GM20000 (cell line): ENCODE results near the gene PREPL.
"Not testable (repeated sequence)": the region's sequence is repeated elsewhere in the genome, so short reads cannot be mapped to it uniquely, and the experiment has no call there.

Experiments used
- DNase-seq: peaks from one replicate; pipeline ENCODE4 v3.0.0; 2012; ENCODE audit warnings: low spot score
- CTCF ChIP-seq: IDR thresholded peaks from 2 replicates; pipeline ENCODE4 v1.5.1; 2012; ENCODE audit warnings: mild to moderate bottlenecking, control low read depth; ENCODE audit errors: extremely low read depth, missing control alignments

PREPL gene

GRCh38 chr2:44361330-44362206, at the start of gene PREPL, which contains the start of gene CAMKMT:
PREPL (minus strand) TSS chr2:44361494; CDS start chr2:44346342, 15,152 bp downstream.
CAMKMT (plus strand) TSS chr2:44361947.
- DNase-seq = peak; percentile 95
- no peak for TF ChIP-seq CTCF

- TF ChIP-seq CTCF = no peak
- no peak for DNase-seq
These were observed 37.1 kb upstream of the PREPL start for GRCh38 chr2:44398243-44398897.

DNA sequence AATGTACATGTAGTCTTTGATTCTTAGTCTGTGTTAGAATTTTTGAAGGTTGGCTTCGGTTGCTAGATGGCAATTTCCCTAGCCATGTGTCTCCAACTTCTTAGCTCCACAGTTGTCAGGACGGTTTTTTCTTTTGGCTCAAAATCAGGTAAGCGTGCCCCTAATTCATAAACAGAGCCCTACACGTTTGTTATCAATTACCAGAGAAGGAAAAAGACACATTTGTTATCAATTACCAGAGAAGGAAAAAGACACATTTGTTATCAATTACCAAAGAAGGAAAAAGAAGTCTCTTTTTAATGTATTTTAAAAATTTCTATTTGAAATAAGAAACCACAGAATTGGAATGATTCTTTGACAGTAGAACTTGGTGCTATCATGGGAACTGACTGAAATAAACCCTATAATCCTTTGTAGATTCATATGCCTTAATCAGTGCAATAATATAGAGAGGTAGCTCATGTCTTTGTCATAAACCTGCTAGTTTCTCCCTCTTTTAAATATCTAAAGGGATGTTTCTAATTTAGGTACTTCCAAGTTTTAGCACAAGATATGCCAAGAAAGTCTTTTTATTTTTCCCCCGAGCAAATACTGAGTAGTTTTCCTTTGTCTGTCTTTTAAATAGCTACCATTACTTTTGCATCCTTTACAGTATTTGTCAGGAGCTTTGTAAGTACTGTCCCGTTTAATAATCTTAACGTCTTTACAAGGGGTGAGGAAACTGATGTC, 36.3 kb upstream of the PREPL start:
- no peak for TF ChIP-seq CTCF
- no peak for DNase-seq

DNA sequence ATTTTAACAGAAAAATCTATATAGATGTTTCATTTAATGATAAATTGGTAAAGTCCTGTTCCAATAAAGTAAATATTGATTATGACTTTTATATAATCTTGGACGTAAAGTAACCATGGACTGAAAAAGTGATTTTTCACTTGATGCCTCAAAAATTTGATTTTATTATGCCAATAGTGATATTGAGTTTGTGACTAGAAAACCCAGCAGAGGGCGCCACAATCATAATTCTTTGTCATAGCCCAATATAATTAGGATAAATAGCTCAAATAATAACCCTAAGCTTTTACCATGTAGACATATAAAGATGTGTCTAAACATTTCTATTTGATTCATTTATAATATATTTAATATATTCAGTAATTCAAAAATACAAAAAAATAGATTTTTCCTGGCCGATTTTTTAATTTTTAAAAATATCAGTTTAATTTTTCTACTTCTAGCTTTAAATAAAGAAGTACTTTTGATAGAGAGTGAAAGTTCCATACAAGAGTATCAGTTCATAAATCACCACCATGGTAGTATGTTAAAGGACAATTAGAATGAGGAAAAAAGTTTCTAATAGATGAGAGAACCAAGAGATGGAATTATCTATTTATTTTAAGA, 31.1 kb upstream of the PREPL start:
- peak; percentile 17 for TF ChIP-seq CTCF
- peak; percentile 14 for DNase-seq

GRCh38 chr2:44389895-44390294, 28.6 kb upstream of the PREPL start:
- no peak for DNase-seq
- TF ChIP-seq CTCF = no peak

- no peak for DNase-seq
- no peak for TF ChIP-seq CTCF
These were observed 27.6 kb upstream of the PREPL start for GRCh38 chr2:44388877-44389276.

- DNase-seq = not testable (repeated sequence)
These were observed 23.9 kb upstream of the PREPL start for GRCh38 chr2:44385226-44385625.
